ENCODE results near the gene NDFIP2. TPM values are rescaled to one million over a fixed set of nuclear protein-coding genes. Genes with fewer than 3 reads are reported as not detected.
"Not testable (repeated sequence)": the region's sequence is repeated elsewhere in the genome, so short reads cannot be mapped to it uniquely, and the experiment has no call there.

NDFIP2 gene
- total and polyA plus RNA-seq, 2 donors (not counting 3 experiments of a cell fraction or from before 2014, with no cell fraction given), result 7.9 to 18.5 TPM

DNA sequence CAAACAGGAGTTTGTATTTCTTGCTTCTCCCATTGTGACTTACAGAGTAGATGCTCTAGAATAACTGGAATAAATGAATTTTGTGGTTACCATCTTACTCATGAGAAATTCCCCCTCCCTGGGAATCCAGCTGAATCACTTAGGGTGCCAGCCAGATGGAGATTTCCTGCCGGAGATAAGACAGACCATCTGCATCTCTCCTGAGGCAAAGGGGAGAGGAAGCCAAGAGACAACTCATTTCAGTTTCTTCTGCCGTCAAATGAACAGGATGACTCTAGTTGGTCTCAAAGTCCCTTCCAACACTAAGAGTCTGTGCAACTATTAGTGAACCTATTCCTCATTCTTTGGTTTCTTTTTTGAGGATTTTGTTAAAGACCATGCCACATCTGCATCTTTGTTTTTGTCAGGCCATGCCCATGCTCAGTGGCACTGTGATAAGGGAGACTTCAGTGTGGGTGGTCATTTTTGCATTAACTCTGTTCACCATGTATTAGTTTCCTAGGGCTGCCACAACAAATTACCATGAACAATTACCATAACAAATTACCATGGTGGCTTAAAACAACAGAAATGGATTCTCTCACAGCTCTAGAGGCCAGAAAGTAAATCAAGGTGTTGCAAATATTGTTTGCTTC is 112.8 kb downstream of the NDFIP2 start:
- DNase-seq (ENCODE audit: low read depth, low spot score) (no peak), FAIRE-seq (no peak)
- Histone ChIP-seq H4K20me1 (replicated peaks; ENCODE audit: control insufficient read depth, extremely low read depth, insufficient read depth, low read length) (no peaks in the 10 kb centered on the region), H3K27ac (ENCODE audit: insufficient read depth, low read depth, low read length) (no peak overlapping the region), H3K9ac (replicated peaks; ENCODE audit: extremely low read depth, insufficient read depth, low read length) (no peak overlapping the region), H3K27me3 (ENCODE audit: control insufficient read depth in 2 of 2, insufficient read depth in 2 of 2, low read length in 2 of 2) (peaks cover 0 to 2% of the 10 kb centered on the region in 2 experiments), H2AFZ (ENCODE audit: low read depth, low read length) (no peak overlapping the region), H3K4me1 (ENCODE audit: control insufficient read depth, extremely low read depth, insufficient read depth, low read length) (no peaks in the 10 kb centered on the region), H3K79me2 (ENCODE audit: control insufficient read depth, insufficient read depth, low read length) (no peaks in the 10 kb centered on the region), H3K4me3 (replicated peaks in 1 of 3; ENCODE audit: insufficient read depth in 1 of 3, low read depth in 1 of 3, low read length in 3 of 3) (no peak overlapping the region), H3K9me3 (replicated peaks; ENCODE audit: control insufficient read depth, insufficient read depth, low read length) (no peaks in the 10 kb centered on the region), H3K9me1 (replicated peaks; ENCODE audit: control insufficient read depth, extremely low read depth, insufficient read depth, low read length) (no peaks in the 10 kb centered on the region), H3K4me2 (ENCODE audit: insufficient read depth, low read length) (no peak overlapping the region), H3K36me3 (ENCODE audit: control insufficient read depth in 2 of 2, extremely low read depth in 1 of 2, insufficient read depth in 2 of 2, low read length in 2 of 2) (no peaks in the 10 kb centered on the region)
- TF ChIP-seq GATA2 (IDR thresholded peaks at IDR 0.05; ENCODE audit: insufficient read depth, insufficient read length, low read depth, low read length) (no peak), EZH2 (IDR thresholded peaks at IDR 0.05; ENCODE audit: borderline replicate concordance, low read depth, low read length, severe bottlenecking) (no peak), POLR2AphosphoS5 (IDR thresholded peaks at IDR 0.05; ENCODE audit: insufficient read depth, low read depth, low read length) (no peak), MYC (IDR thresholded peaks at IDR 0.05; ENCODE audit: low read depth, low read length) (no peak), FOS (IDR thresholded peaks at IDR 0.05; ENCODE audit: borderline replicate concordance, insufficient read depth, low read length) (no peak), JUN (IDR thresholded peaks at IDR 0.05; ENCODE audit: borderline replicate concordance, insufficient read depth, insufficient read length, low read depth) (no peak), POLR2A (IDR thresholded peaks at IDR 0.05; ENCODE audit: low read depth, low read length) (no peak)
- TF ChIP-seq, protein P1, sequence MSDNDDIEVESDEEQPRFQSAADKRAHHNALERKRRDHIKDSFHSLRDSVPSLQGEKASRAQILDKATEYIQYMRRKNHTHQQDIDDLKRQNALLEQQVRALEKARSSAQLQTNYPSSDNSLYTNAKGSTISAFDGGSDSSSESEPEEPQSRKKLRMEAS (IDR thresholded peaks at IDR 0.05; ENCODE audit: insufficient read depth, insufficient read length), result no peak
- TF ChIP-seq, protein P2, sequence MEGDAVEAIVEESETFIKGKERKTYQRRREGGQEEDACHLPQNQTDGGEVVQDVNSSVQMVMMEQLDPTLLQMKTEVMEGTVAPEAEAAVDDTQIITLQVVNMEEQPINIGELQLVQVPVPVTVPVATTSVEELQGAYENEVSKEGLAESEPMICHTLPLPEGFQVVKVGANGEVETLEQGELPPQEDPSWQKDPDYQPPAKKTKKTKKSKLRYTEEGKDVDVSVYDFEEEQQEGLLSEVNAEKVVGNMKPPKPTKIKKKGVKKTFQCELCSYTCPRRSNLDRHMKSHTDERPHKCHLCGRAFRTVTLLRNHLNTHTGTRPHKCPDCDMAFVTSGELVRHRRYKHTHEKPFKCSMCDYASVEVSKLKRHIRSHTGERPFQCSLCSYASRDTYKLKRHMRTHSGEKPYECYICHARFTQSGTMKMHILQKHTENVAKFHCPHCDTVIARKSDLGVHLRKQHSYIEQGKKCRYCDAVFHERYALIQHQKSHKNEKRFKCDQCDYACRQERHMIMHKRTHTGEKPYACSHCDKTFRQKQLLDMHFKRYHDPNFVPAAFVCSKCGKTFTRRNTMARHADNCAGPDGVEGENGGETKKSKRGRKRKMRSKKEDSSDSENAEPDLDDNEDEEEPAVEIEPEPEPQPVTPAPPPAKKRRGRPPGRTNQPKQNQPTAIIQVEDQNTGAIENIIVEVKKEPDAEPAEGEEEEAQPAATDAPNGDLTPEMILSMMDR (IDR thresholded peaks at IDR 0.05; ENCODE audit: extremely low read depth in 1 of 2, insufficient read depth in 1 of 2, low read depth in 1 of 2, low read length in 2 of 2), result no peak
- ChIA-PET POLR2A (no interaction called here), CTCF (interaction anchor here (1.5 kb wide), 1 partner anchor 8 kb away, joined by 3 read pairs; no protein-coding TSS in a partner anchor)
- dilution Hi-C loops (cut with MboI; ENCODE audit: extremely low pct_ligation_motif_present, low sequenced_read_pairs), result no loop called here
- no TSS peak for BruUV-seq (replicated peaks)
- intact Hi-C loops (cut with micrococcal nuclease), result no loop called here

DNA sequence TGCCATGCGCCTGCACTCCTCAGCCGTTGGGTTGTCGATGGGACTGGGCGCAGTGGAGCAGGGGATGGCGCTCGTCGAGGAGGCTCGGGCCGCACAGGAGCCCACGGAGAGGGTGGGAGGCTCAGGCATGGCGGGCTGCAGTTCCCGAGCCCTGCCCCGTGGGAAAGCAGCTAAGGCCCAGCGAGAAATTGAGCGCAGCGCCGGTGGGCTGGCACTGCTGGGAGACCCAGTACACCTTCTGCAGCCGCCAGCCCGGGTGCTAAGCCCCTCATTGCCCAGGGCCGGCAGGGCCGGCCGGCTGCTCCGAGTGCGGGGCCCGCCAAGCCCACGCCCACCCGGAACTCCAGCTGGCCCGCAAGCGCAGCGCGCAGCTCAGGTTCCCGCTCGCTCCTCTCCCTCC is 119.2 kb downstream of the NDFIP2 start:
- H3K9me1 ChIP-seq (replicated peaks; ENCODE audit: control insufficient read depth, extremely low read depth, insufficient read depth, low read length); H3K4me2 ChIP-seq (ENCODE audit: insufficient read depth, low read length); CTCF ChIA-PET; H3K9ac ChIP-seq (replicated peaks; ENCODE audit: extremely low read depth, insufficient read depth, low read length); H3K36me3 ChIP-seq (ENCODE audit: control insufficient read depth in 2 of 2, extremely low read depth in 1 of 2, insufficient read depth in 2 of 2, low read length in 2 of 2); BruUV-seq (replicated peaks); H4K20me1 ChIP-seq (replicated peaks; ENCODE audit: control insufficient read depth, extremely low read depth, insufficient read depth, low read length); H3K4me1 ChIP-seq (ENCODE audit: control insufficient read depth, extremely low read depth, insufficient read depth, low read length); H3K79me2 ChIP-seq (ENCODE audit: control insufficient read depth, insufficient read depth, low read length); FAIRE-seq; H3K27me3 ChIP-seq (ENCODE audit: control insufficient read depth in 2 of 2, insufficient read depth in 2 of 2, low read length in 2 of 2); DNase-seq (ENCODE audit: low read depth, low spot score); H3K4me3 ChIP-seq (replicated peaks in 1 of 3; ENCODE audit: insufficient read depth in 1 of 3, low read depth in 1 of 3, low read length in 3 of 3); POLR2A ChIA-PET; H3K27ac ChIP-seq (ENCODE audit: insufficient read depth, low read depth, low read length); H2AFZ ChIP-seq (ENCODE audit: low read depth, low read length); H3K9me3 ChIP-seq (replicated peaks; ENCODE audit: control insufficient read depth, insufficient read depth, low read length); intact Hi-C loops (cut with micrococcal nuclease); dilution Hi-C loops (cut with MboI; ENCODE audit: extremely low pct_ligation_motif_present, low sequenced_read_pairs): not testable (repeated sequence)

Data from endothelial cell of umbilical vein (primary cell).